GM12875 (cell line): ENCODE measurements around the gene KL.

Experiments
- H3K4me3 ChIP-seq: one replicate; pipeline ENCODE4 v1.5.1; 2011; ENCODE audit warnings: low read depth, low read length, control low read depth
- CTCF ChIP-seq: IDR thresholded peaks from 2 replicates; pipeline ENCODE4 v1.5.1; 2011; ENCODE audit warnings: low read depth, mild to moderate bottlenecking, control low read depth, inconsistent platforms, low read length, moderate library complexity, borderline replicate concordance; ENCODE audit not compliant: insufficient read depth

The KL gene

GRCh38 chr13:33025220-33025744, 9.1 kb downstream of the KL start:
- TF ChIP-seq CTCF = no peak
- no peak overlapping the region for H3K4me3 ChIP-seq

- no peak overlapping the region for H3K4me3 ChIP-seq
Observed at GRCh38 chr13:33026489-33027152, 10.4 kb downstream of the KL start.

DNA sequence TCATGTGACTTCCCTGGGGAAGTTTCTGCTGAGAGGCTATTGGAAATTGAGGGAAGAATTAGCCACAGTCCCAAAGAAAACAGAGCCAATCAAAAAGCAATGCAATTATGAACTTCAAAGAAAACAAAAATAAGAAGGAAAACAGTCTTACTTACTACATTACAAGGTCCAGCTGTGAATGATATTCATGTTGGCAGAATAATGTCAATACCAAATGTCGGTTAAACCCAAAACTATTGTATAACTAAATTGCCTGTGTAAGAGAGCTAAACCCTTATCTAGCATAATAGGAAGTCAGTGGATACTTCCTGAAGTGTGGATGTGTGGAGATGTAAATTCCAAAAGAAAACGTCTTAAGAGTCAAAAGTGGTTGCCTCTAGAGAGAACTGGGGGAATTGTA, 12.4 kb downstream of the KL start:
- no peak overlapping the region for H3K4me3 ChIP-seq
- TF ChIP-seq CTCF = no peak

More at GRCh38 chr13:33026489-33027152, 10.4 kb downstream of the KL start:
- no peak for TF ChIP-seq CTCF

DNA sequence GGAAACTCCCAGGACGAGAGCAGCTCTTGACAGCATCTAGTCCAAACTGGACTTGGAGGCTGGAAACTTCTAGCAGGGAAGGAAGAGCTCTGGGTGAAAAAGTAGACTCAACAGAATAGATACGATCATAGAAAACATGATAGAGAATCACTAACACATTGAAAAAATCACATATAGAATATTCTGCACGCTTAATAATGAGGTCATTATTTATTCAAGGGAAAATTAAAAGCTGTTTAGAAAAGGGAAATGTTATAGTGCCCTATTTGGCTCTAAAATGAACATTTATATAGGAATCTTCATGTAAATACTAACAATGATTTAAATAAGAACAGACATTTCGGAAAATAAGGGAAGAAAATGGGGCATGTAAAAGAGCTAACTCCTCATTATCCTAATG, 15.1 kb downstream of the KL start:
- H3K4me3 ChIP-seq = no peak overlapping the region
- no peak for TF ChIP-seq CTCF

GRCh38 chr13:33032037-33032625, 15.9 kb downstream of the KL start:
- no peak for TF ChIP-seq CTCF
- no peak overlapping the region for H3K4me3 ChIP-seq

GRCh38 chr13:33033051-33033812, 17.0 kb downstream of the KL start:
- no peak for TF ChIP-seq CTCF
- peak overlapping the region; percentile 39 for H3K4me3 ChIP-seq
